MCF 10A (cell line): Measurements from ENCODE around the gene ZNF662. TPM values are rescaled to one million over a fixed set of nuclear protein-coding genes. Genes with fewer than 3 reads are reported as not detected.
A peak's percentile ranks its signal among the peaks of the same experiment; 100 is the strongest.

ENCODE experiments used
- BruUV-seq: library from RNA; stranded (reverse); fragments of 400-500 nt; replicated peaks from 2 replicates; lab custom pipeline; 2021; lab: Mats Ljungman, UMichigan
- CTCF ChIA-PET: fragments of 300-600 bp; sonication (Branson Sonifier 250); formaldehyde crosslinking; extraction: SDS; loops from one replicate; lab custom pipeline; 2021; ENCODE audit warnings: antibody characterized with exemption, inconsistent platforms; lab: Yijun Ruan, JAX
- POLR2A ChIA-PET: fragments of 300-600, 350-650 bp; sonication (Branson Sonifier 250); formaldehyde crosslinking; extraction: SDS; loops from one replicate; lab custom pipeline; 2020; ENCODE audit warnings: antibody characterized with exemption, inconsistent platforms; lab: Yijun Ruan, JAX
- DNase-seq: peaks from one replicate; pipeline ENCODE4 v3.0.0-alpha.2; 2018; ENCODE audit not compliant: unreplicated experiment
- H3K27ac Mint-ChIP-seq: one replicate; pipeline ENCODE4 v1.8.0; 2022; ENCODE audit warnings: mild to moderate bottlenecking, low read depth, mixed read lengths; ENCODE audit not compliant: unreplicated experiment
- H3K27me3 Mint-ChIP-seq: one replicate; pipeline ENCODE4 v1.8.0; 2022; ENCODE audit warnings: mixed read lengths; ENCODE audit not compliant: insufficient read depth, unreplicated experiment
- H3K36me3 Mint-ChIP-seq: one replicate; pipeline ENCODE4 v1.8.0; 2022; ENCODE audit warnings: mild to moderate bottlenecking, moderate library complexity, mixed read lengths; ENCODE audit not compliant: insufficient read depth, unreplicated experiment
- H3K4me1 Mint-ChIP-seq: one replicate; pipeline ENCODE4 v1.8.0; 2022; ENCODE audit warnings: mixed read lengths; ENCODE audit not compliant: insufficient read depth, unreplicated experiment
- H3K4me3 Mint-ChIP-seq: one replicate; pipeline ENCODE4 v1.8.0; 2022; ENCODE audit warnings: mild to moderate bottlenecking, moderate library complexity, mixed read lengths; ENCODE audit not compliant: unreplicated experiment
- H3K9me3 Mint-ChIP-seq: one replicate; pipeline ENCODE4 v1.8.0; 2022; ENCODE audit warnings: mixed read lengths; ENCODE audit not compliant: unreplicated experiment
- intact Hi-C: fragments of 100-400 bp; cut with micrococcal nuclease; formaldehyde crosslinking; loops from 2 replicates; pipeline ENCODE4 v1.14.1; 2022
- total RNA-seq: library from RNA; stranded (reverse); gene quantifications from 2 replicates; pipeline ENCODE4 v1.2.3, GENCODE V29; 2022
- TF ChIP-seq, protein P1 (sequence below): fragments of 200-600 bp; IDR thresholded peaks from one replicate; pipeline ENCODE4 v1.8.0; 2022; ENCODE audit warnings: antibody characterized with exemption, mild to moderate bottlenecking; ENCODE audit not compliant: unreplicated experiment

ZNF662 gene
- total RNA-seq, 1 experiment from 2014 or later, result not detected

DNA sequence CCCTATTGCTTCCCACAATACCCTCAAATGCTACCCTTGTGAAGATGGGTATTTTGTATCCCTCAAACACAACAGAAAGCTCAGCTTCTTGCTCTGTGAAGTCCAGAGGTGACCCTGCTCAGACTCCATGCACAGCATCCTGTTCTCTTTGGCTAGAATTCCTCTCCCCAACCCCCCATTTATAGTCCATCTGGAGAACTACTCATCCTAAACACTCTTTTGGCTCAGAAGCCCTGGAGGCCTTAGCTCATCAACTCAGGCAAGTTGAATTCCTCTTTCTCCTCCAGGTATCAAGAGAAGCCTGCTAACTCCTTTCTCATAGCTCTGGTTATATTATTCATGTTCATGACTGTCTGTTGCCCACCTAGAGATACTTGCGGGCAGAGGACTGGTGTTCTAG, 54.8 kb downstream of the ZNF662 start:
- no peak for DNase-seq
- TF ChIP-seq, protein P1, sequence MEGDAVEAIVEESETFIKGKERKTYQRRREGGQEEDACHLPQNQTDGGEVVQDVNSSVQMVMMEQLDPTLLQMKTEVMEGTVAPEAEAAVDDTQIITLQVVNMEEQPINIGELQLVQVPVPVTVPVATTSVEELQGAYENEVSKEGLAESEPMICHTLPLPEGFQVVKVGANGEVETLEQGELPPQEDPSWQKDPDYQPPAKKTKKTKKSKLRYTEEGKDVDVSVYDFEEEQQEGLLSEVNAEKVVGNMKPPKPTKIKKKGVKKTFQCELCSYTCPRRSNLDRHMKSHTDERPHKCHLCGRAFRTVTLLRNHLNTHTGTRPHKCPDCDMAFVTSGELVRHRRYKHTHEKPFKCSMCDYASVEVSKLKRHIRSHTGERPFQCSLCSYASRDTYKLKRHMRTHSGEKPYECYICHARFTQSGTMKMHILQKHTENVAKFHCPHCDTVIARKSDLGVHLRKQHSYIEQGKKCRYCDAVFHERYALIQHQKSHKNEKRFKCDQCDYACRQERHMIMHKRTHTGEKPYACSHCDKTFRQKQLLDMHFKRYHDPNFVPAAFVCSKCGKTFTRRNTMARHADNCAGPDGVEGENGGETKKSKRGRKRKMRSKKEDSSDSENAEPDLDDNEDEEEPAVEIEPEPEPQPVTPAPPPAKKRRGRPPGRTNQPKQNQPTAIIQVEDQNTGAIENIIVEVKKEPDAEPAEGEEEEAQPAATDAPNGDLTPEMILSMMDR, result no peak
- intact Hi-C loops, result loop anchor here (1.0 to 5.0 kb wide), 3 partner anchors 128 to 542 kb away; no protein-coding TSS in a partner anchor
- POLR2A ChIA-PET, result interaction anchor here (1.1 to 1.4 kb wide), 2 partner anchors 128 to 183 kb away, joined by 3 read pairs; no protein-coding TSS in a partner anchor
- no peaks in the 10 kb centered on the region for H3K36me3 Mint-ChIP-seq
- H3K4me1 Mint-ChIP-seq, result no peaks in the 10 kb centered on the region
- BruUV-seq, result no TSS peak
- CTCF ChIA-PET, result interaction anchor here (0.6 to 8.2 kb wide), 30 partner anchors 11 to 562 kb away, joined by 3 to 262 read pairs (median 4); no protein-coding TSS in a partner anchor
- no peak overlapping the region for H3K27ac Mint-ChIP-seq
- no peaks in the 10 kb centered on the region for H3K9me3 Mint-ChIP-seq
- peaks cover 58% of the 10 kb centered on the region for H3K27me3 Mint-ChIP-seq
- H3K4me3 Mint-ChIP-seq, result no peak overlapping the region

DNA sequence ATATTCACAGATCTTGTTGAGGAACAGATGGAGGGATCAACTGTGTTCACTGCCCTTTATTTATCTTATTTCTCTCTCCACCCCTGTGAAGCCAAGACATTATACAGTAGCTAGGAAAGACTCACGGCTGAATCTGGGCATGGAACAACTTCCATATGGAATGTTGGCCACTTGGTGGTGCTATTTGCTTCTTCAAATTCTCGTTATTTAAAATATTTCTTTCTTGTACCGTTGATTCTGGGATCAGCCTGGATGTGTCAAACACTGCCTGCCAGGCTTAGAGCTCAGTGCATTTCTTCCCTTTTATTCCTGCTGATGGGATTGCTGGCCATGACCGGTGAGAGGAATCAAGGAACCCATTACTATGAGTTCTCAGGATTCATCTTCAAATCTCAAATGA, 55.7 kb downstream of the ZNF662 start:
- POLR2A ChIA-PET, result interaction anchor here (0.6 to 1.4 kb wide), 7 partner anchors 40 to 335 kb away, joined by 3 to 20 read pairs (median 3); no protein-coding TSS in a partner anchor
- H3K4me1 Mint-ChIP-seq, result no peaks in the 10 kb centered on the region
- intact Hi-C loops, result loop anchor here (1.0 to 5.0 kb wide), 3 partner anchors 127 to 541 kb away; no protein-coding TSS in a partner anchor
- no peak overlapping the region for H3K27ac Mint-ChIP-seq
- CTCF ChIA-PET, result interaction anchor here (0.6 to 8.2 kb wide), 80 partner anchors 8 to 1245 kb away, joined by 3 to 262 read pairs (median 4); no protein-coding TSS in a partner anchor
- peaks cover 67% of the 10 kb centered on the region for H3K27me3 Mint-ChIP-seq
- peak; percentile 64 for DNase-seq
- no peaks in the 10 kb centered on the region for H3K9me3 Mint-ChIP-seq
- TF ChIP-seq, protein P1, result peak; percentile 56
- no TSS peak for BruUV-seq
- H3K4me3 Mint-ChIP-seq, result no peak overlapping the region
- no peaks in the 10 kb centered on the region for H3K36me3 Mint-ChIP-seq

DNA sequence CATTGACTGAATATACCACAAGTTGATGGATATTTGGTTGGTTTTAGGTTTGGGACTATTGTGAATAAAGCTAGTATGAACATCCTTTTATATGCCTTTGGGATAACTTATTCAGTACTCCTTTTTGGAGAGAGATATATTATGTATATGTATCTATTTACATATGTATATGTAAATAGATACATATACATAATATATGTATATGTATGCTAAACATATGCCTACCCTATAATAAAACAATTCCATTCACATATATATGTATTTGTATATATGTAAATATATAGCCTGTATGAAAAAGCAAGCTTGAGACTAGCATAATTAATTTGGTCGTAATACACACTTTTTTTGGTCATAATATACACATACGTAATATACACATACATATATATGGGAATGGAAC, 57.3 kb downstream of the ZNF662 start:
- POLR2A ChIA-PET, result no interaction called here
- no peak for DNase-seq
- BruUV-seq, result no TSS peak
- Mint-ChIP-seq H3K4me3 (no peak overlapping the region), H3K36me3 (no peaks in the 10 kb centered on the region), H3K4me1 (no peaks in the 10 kb centered on the region), H3K27me3 (peaks cover 69% of the 10 kb centered on the region), H3K9me3 (no peaks in the 10 kb centered on the region), H3K27ac (no peak overlapping the region)
- intact Hi-C loops, result loop anchor here (5.0 kb wide), 1 partner anchor 539 kb away; no protein-coding TSS in a partner anchor
- TF ChIP-seq, protein P1, result no peak
- CTCF ChIA-PET, result interaction anchor here (0.6 to 8.2 kb wide), 12 partner anchors 18 to 439 kb away, joined by 3 to 262 read pairs (median 6); no protein-coding TSS in a partner anchor

DNA sequence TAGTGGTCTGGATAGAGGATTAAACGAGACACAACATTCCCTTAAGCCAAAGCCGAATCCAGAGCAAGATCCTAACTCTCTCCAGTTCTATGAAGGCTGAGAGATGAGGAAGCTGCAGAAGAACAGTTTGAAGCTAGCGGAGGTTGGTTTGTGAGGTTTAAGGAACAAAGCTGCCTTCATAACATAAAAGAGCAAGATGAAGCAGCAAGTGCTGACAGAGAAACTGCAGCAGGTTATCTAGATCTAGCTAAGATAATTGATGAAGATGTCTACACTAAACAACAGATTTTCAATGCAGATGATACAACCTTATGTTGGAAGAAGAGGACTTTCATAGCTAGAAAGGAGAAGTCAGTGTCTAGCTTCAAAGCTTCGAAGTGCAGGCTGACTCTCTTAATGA, 58.3 kb downstream of the ZNF662 start:
- ChIA-PET CTCF (interaction anchor here (0.6 to 8.2 kb wide), 8 partner anchors 63 to 1456 kb away, joined by 3 to 262 read pairs (median 3); no protein-coding TSS in a partner anchor), POLR2A (no interaction called here)
- BruUV-seq, result no TSS peak
- H3K36me3 Mint-ChIP-seq, result no peaks in the 10 kb centered on the region
- TF ChIP-seq, protein P1, result no peak
- H3K9me3 Mint-ChIP-seq, result no peaks in the 10 kb centered on the region
- DNase-seq, result no peak
- H3K27me3 Mint-ChIP-seq, result peaks cover 61% of the 10 kb centered on the region
- no peak overlapping the region for H3K4me3 Mint-ChIP-seq
- intact Hi-C loops, result loop anchor here (5.0 kb wide), 1 partner anchor 538 kb away; no protein-coding TSS in a partner anchor
- no peak overlapping the region for H3K27ac Mint-ChIP-seq
- H3K4me1 Mint-ChIP-seq, result no peaks in the 10 kb centered on the region

Other genes starting within 250 kb of the ZNF662 start
- not detected in 2 replicates for gene KLHL40, start 220.6 kb upstream of the ZNF662 start, total RNA-seq
- not detected in 2 replicates for gene HHATL, start 203.3 kb upstream of the ZNF662 start, total RNA-seq
- 1.1 and 1.3 TPM in 2 replicates for gene CCDC13, start 132.9 kb upstream of the ZNF662 start, total RNA-seq
- gene HIGD1A, start 101.7 kb upstream of the ZNF662 start, total RNA-seq, result 140 and 161 TPM in 2 replicates
- 0.42 and 0.61 TPM in 2 replicates for gene ACKR2, start 96.7 kb upstream of the ZNF662 start, total RNA-seq
- gene CYP8B1, start 30.3 kb upstream of the ZNF662 start, total RNA-seq, result not detected in 2 replicates
- gene GASK1A, start 73.2 kb downstream of the ZNF662 start, total RNA-seq, result not detected in 2 replicates
- gene POMGNT2, start 199.9 kb downstream of the ZNF662 start, total RNA-seq, result 6.2 and 7.3 TPM in 2 replicates